ENCODE measurements around the gene SYS1.

DNA sequence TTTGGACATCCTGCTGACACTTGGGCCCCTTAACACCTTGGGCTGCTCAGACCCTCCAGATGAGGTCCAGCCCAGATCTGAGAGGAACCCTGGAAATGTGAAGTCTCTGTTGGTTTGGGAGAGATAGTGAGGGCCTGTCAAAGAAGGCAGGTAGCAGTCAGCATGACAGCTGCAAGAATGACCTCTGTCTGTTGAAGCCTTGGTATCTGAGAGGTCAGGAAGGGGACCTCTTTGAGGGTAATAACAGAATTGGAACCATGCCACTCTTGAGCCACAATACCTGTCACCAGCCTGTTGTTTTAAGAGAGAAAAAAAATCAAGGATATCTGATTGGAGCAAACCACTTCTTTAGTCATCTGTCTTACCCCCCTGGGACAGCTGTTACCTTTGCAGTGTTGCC lies 4.2 kb downstream of the SYS1 start:
- no peak for TF ChIP-seq POLR2AphosphoS5 (IDR thresholded peaks at IDR 0.05)
- TF ChIP-seq, protein P1, sequence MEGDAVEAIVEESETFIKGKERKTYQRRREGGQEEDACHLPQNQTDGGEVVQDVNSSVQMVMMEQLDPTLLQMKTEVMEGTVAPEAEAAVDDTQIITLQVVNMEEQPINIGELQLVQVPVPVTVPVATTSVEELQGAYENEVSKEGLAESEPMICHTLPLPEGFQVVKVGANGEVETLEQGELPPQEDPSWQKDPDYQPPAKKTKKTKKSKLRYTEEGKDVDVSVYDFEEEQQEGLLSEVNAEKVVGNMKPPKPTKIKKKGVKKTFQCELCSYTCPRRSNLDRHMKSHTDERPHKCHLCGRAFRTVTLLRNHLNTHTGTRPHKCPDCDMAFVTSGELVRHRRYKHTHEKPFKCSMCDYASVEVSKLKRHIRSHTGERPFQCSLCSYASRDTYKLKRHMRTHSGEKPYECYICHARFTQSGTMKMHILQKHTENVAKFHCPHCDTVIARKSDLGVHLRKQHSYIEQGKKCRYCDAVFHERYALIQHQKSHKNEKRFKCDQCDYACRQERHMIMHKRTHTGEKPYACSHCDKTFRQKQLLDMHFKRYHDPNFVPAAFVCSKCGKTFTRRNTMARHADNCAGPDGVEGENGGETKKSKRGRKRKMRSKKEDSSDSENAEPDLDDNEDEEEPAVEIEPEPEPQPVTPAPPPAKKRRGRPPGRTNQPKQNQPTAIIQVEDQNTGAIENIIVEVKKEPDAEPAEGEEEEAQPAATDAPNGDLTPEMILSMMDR (IDR thresholded peaks at IDR 0.05), result no peak
- no peak for TF ChIP-seq EP300 (IDR thresholded peaks at IDR 0.05)
